H9 (cell line): ENCODE measurements around the gene PTPDC1. TPM values are rescaled to one million over a fixed set of nuclear protein-coding genes. Genes with fewer than 3 reads are reported as not detected.

Experiments
- DNase-seq: peaks from one replicate; pipeline ENCODE4 v3.0.0-alpha.2; 2017
- H2AFZ ChIP-seq: one replicate; pipeline ENCODE4 v1.6.1; 2013; ENCODE audit warnings: mild to moderate bottlenecking, low read length, control low read depth, moderate library complexity
- H2AK5ac ChIP-seq: 2 replicates; pipeline ENCODE4 v1.6.1; 2013; ENCODE audit warnings: low read length, control low read depth, mixed read lengths; ENCODE audit not compliant: insufficient read length
- H2BK120ac ChIP-seq: one replicate; pipeline ENCODE4 v1.6.1; 2013; ENCODE audit warnings: low read depth, mild to moderate bottlenecking, low read length, control low read depth, inconsistent platforms; ENCODE audit not compliant: poor library complexity, severe bottlenecking
- H2BK12ac ChIP-seq: 2 replicates; pipeline ENCODE4 v1.6.1; 2013; ENCODE audit warnings: low read length, control low read depth, mixed read lengths, low read depth; ENCODE audit not compliant: insufficient read length
- H2BK15ac ChIP-seq: 2 replicates; pipeline ENCODE4 v1.6.1; 2013; ENCODE audit warnings: low read depth, low read length, control low read depth
- H2BK20ac ChIP-seq: one replicate; pipeline ENCODE4 v1.6.1; 2013; ENCODE audit warnings: low read depth, mild to moderate bottlenecking, low read length, control low read depth, inconsistent platforms; ENCODE audit not compliant: poor library complexity, severe bottlenecking
- H2BK5ac ChIP-seq: 2 replicates; pipeline ENCODE4 v1.6.1; 2013; ENCODE audit warnings: low read length, control low read depth, mixed read lengths; ENCODE audit not compliant: insufficient read length
- H3K14ac ChIP-seq: 2 replicates; pipeline ENCODE4 v1.6.1; 2013; ENCODE audit warnings: low read length, control low read depth; ENCODE audit not compliant: insufficient read depth
- H3K18ac ChIP-seq: 2 replicates; pipeline ENCODE4 v1.6.1; 2013; ENCODE audit warnings: low read depth, mild to moderate bottlenecking, mixed read lengths, low read length, control low read depth; ENCODE audit not compliant: insufficient read length
- H3K23ac ChIP-seq: 2 replicates; pipeline ENCODE4 v1.6.1; 2013; ENCODE audit warnings: low read length, control low read depth, mixed read lengths, low read depth; ENCODE audit not compliant: insufficient read length
- H3K23me2 ChIP-seq: 2 replicates; pipeline ENCODE4 v1.6.1; 2013; ENCODE audit warnings: low read depth, mild to moderate bottlenecking, mixed read lengths, low read length, control low read depth; ENCODE audit not compliant: insufficient read length, poor library complexity, severe bottlenecking
- H3K27ac ChIP-seq: 2 replicates; pipeline ENCODE4 v1.5.1; 2013; ENCODE audit warnings: low read length, control low read depth, mixed read lengths, low read depth; ENCODE audit not compliant: insufficient read length
- H3K27me3 ChIP-seq: 2 replicates; pipeline ENCODE4 v1.6.1; 2013; ENCODE audit warnings: low read length, control low read depth, inconsistent platforms; ENCODE audit not compliant: insufficient read depth
- H3K4ac ChIP-seq: 2 replicates; pipeline ENCODE4 v1.6.1; 2013; ENCODE audit warnings: low read depth, mild to moderate bottlenecking, control low read depth, inconsistent platforms, low read length, moderate library complexity
- H3K4me1 ChIP-seq: 2 replicates; pipeline ENCODE4 v1.6.1; 2013; ENCODE audit warnings: low read length, control low read depth, inconsistent platforms; ENCODE audit not compliant: insufficient read depth
- H3K4me2 ChIP-seq: 2 replicates; pipeline ENCODE4 v1.6.1; 2013; ENCODE audit warnings: low read length, control low read depth, mixed read lengths; ENCODE audit not compliant: insufficient read length, insufficient read depth
- H3K56ac ChIP-seq: 2 replicates; pipeline ENCODE4 v1.6.1; 2013; ENCODE audit warnings: low read depth, mild to moderate bottlenecking, mixed read lengths, low read length, control low read depth; ENCODE audit not compliant: insufficient read length
- H3K79me1 ChIP-seq: 2 replicates; pipeline ENCODE4 v1.6.1; 2013; ENCODE audit warnings: low read depth, mild to moderate bottlenecking, moderate library complexity, low read length, control low read depth, inconsistent platforms; ENCODE audit not compliant: insufficient read depth, poor library complexity, severe bottlenecking
- H3K79me2 ChIP-seq: 2 replicates; pipeline ENCODE4 v1.6.1; 2013; ENCODE audit warnings: low read length, control low read depth, inconsistent platforms; ENCODE audit not compliant: insufficient read depth
- H3K9ac ChIP-seq: 2 replicates; pipeline ENCODE4 v1.6.1; 2013; ENCODE audit warnings: low read length, control low read depth, mixed read lengths; ENCODE audit not compliant: insufficient read length; ENCODE audit errors: extremely low read depth
- H3K9me3 ChIP-seq: one replicate; pipeline ENCODE4 v1.6.1; 2013; ENCODE audit warnings: low read depth, low read length, inconsistent platforms; ENCODE audit not compliant: control insufficient read depth
- H3T11ph ChIP-seq: one replicate; pipeline ENCODE4 v1.6.1; 2013; ENCODE audit warnings: mild to moderate bottlenecking, low read length, control low read depth, inconsistent platforms
- H4K20me1 ChIP-seq: one replicate; pipeline ENCODE4 v1.6.1; 2013; ENCODE audit not compliant: control insufficient read depth, insufficient read length, insufficient read depth
- H4K5ac ChIP-seq: 2 replicates; pipeline ENCODE4 v1.6.1; 2013; ENCODE audit warnings: low read depth, mild to moderate bottlenecking, mixed read lengths, low read length, control low read depth; ENCODE audit not compliant: insufficient read length
- H4K8ac ChIP-seq: replicated peaks from 2 replicates; pipeline ENCODE4 v1.6.1; 2013; ENCODE audit warnings: low read length, control low read depth, mixed read lengths, low read depth; ENCODE audit not compliant: insufficient read length
- H4K91ac ChIP-seq: 2 replicates; pipeline ENCODE4 v1.6.1; 2013; ENCODE audit warnings: low read depth, mild to moderate bottlenecking, moderate library complexity, mixed read lengths, low read length, control low read depth; ENCODE audit not compliant: insufficient read length
- H3K27ac Mint-ChIP-seq, 3 experiments: 2 replicates in 2 of 3; 3 replicates in 1 of 3; pipeline ENCODE4 v1.8.0; 2020 to 2021; ENCODE audit warnings: mixed read lengths in 3 of 3, mild to moderate bottlenecking in 1 of 3, moderate library complexity in 1 of 3
- H3K27me3 Mint-ChIP-seq: 2 replicates; pipeline ENCODE4 v1.8.0; 2021; ENCODE audit warnings: low read depth, mild to moderate bottlenecking, moderate library complexity, mixed read lengths
- H3K36me3 Mint-ChIP-seq, 3 experiments: 2 replicates in 2 of 3; 3 replicates in 1 of 3; pipeline ENCODE4 v1.8.0; 2020 to 2021; ENCODE audit warnings: low read depth in 3 of 3, mixed read lengths in 3 of 3; ENCODE audit not compliant: insufficient read depth in 1 of 3
- H3K4me1 Mint-ChIP-seq, 2 experiments: 2 replicates each; pipeline ENCODE4 v1.8.0; 2020; ENCODE audit warnings: mixed read lengths in 2 of 2
- H3K4me3 Mint-ChIP-seq, 2 experiments: 2 replicates in 1 of 2; 3 replicates in 1 of 2; pipeline ENCODE4 v1.8.0; 2020 to 2021; ENCODE audit warnings: mild to moderate bottlenecking in 2 of 2, mixed read lengths in 2 of 2, moderate library complexity in 1 of 2
- H3K9me3 Mint-ChIP-seq, 2 experiments: 2 replicates in 1 of 2; 3 replicates in 1 of 2; pipeline ENCODE4 v1.8.0; 2020; ENCODE audit warnings: mild to moderate bottlenecking in 2 of 2, mixed read lengths in 2 of 2, moderate library complexity in 1 of 2
- CTCF ChIP-seq: fragments of 200-600 bp; sonication (generic); conservative IDR thresholded peaks from 3 replicates; pipeline ENCODE4 v1.8.0; 2021; ENCODE audit warnings: antibody characterized with exemption, mild to moderate bottlenecking
- WGBS: extraction: QIAGEN DNeasy Blood & Tissue Kit; methylation state at CpG from one replicate; pipeline ENCODE4 v1.1.7; 2013; ENCODE audit warnings: missing lambda C conversion rate, low lambda C conversion rate, mixed read lengths; ENCODE audit not compliant: insufficient read length; ENCODE audit errors: extremely low coverage; 5-methylcytosine and 5-hydroxymethylcytosine counted together
- total RNA-seq: library from RNA; stranded (reverse); gene quantifications from 2 replicates; pipeline ENCODE4 v1.2.1, GENCODE V29; 2021

The PTPDC1 gene
- total RNA-seq, 1 experiment from 2014 or later: 4.8 TPM

GRCh38 chr9:94148419-94148818, 64.2 kb downstream of the PTPDC1 start:
- Histone ChIP-seq H3K23ac (no peak overlapping the region), H3K4me1 (peaks cover 18% of the 10 kb centered on the region; the same call in 1 of the 2 replicates), H4K20me1 (no peaks in the 10 kb centered on the region), H4K5ac (no peak overlapping the region), H3K14ac (no peak overlapping the region), H3K27ac (no peak overlapping the region), H2BK120ac (no peak overlapping the region), H2BK5ac (no peak overlapping the region), H3K79me2 (no peaks in the 10 kb centered on the region), H2AK5ac (no peak overlapping the region), H3K56ac (no peak overlapping the region), H3K27me3 (no peaks in the 10 kb centered on the region), H3K4ac (no peak overlapping the region), H2BK15ac (no peak overlapping the region), H4K8ac (no peak overlapping the region), H4K91ac (no peak overlapping the region), H3K9me3 (no peaks in the 10 kb centered on the region), H3K18ac (no peak overlapping the region), H2BK20ac (no peak overlapping the region), H3K79me1 (no peaks in the 10 kb centered on the region), H3K9ac (no peak overlapping the region), H3K23me2 (no peaks in the 10 kb centered on the region), H2AFZ (no peak overlapping the region), H3T11ph (no peak overlapping the region), H2BK12ac (no peak overlapping the region), H3K4me2 (no peak overlapping the region)
- no peak overlapping the region; a peak in 1 of 7 replicates for H3K27ac Mint-ChIP-seq
- no peak for TF ChIP-seq CTCF
- peaks cover 3% of the 10 kb centered on the region; the same call in 1 of the 2 replicates for H3K27me3 Mint-ChIP-seq
- no peaks in the 10 kb centered on the region for H3K9me3 Mint-ChIP-seq
- no peak for DNase-seq
- no peaks in the 10 kb centered on the region for H3K36me3 Mint-ChIP-seq
- WGBS: no CpG with 5 or more reads among the region's 5 CpGs
- peaks cover 36% of the 10 kb centered on the region in 2 experiments for H3K4me1 Mint-ChIP-seq
- H3K4me3 Mint-ChIP-seq: no peak overlapping the region
